Measurements from ENCODE around the gene CYB5RL.
A peak's percentile ranks its signal among the peaks of the same experiment; 100 is the strongest.
"Not testable (repeated sequence)": the region's sequence is repeated elsewhere in the genome, so short reads cannot be mapped to it uniquely, and the experiment has no call there.

CYB5RL gene

GRCh38 chr1:54199765-54200518 lies at the start of gene CYB5RL, which contains the start of gene MRPL37:
TSS of gene CYB5RL (minus strand) at chr1:54200030. CDS start at chr1:54195616, 4,414 bp downstream.
TSS of gene MRPL37 (plus strand) at chr1:54200167. CDS start at chr1:54200244, 77 bp downstream.
- peak; percentile 97 for DNase-seq (ENCODE audit: low spot score)

DNA sequence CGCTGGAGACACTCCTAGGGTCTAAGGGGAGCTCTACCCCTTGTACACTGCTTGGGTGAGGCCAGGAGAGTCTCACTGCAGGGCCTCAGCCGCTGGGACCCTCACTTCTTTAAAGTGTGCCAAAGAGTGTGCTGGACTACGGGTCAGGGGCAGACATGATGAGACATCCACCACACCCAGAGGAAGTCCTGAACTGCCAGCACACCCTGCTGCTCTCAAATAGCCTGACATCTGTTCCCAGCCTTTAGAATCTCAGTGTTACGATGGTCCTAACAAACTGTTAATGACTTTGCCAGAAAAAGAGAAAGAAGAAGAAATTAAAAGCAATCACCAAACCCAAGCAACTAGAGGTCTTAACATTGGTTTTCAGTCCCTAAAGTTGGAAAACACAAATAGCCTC lies 49.1 kb upstream of the CYB5RL start:
- no peak for DNase-seq (ENCODE audit: low spot score)

- no peak for DNase-seq (ENCODE audit: low spot score)
Observed at GRCh38 chr1:54247863-54248515, 48.2 kb upstream of the CYB5RL start.

- no peak for DNase-seq (ENCODE audit: low spot score)
Observed at GRCh38 chr1:54246116-54246721, 46.4 kb upstream of the CYB5RL start.

GRCh38 chr1:54245501-54245900 lies 45.7 kb upstream of the CYB5RL start:
- no peak for DNase-seq (ENCODE audit: low spot score)

GRCh38 chr1:54244655-54245054 lies 44.8 kb upstream of the CYB5RL start:
- no peak for DNase-seq (ENCODE audit: low spot score)

DNA sequence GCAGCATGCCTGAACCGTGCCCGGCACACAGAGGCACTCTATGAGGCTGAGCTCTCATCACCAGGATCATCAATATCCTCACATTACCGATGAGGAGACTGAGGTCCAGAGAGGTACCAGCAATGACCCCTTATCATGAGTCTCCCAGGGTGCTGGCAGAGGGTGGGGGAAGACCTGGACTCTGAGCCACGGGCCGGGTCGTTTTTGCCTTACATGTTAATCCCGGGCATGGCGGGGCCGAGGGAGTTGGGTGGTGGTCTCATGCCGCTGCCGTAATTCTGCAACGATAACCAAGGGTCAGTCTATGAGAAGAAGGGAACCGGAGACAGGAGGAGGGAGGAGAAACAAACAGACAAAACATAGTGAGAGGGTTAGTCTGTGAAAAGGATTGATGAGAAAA lies 43.2 kb upstream of the CYB5RL start:
- DNase-seq (ENCODE audit: low spot score), result no peak

GRCh38 chr1:54241364-54241763 lies 41.5 kb upstream of the CYB5RL start:
- DNase-seq (ENCODE audit: low spot score), result no peak

DNA sequence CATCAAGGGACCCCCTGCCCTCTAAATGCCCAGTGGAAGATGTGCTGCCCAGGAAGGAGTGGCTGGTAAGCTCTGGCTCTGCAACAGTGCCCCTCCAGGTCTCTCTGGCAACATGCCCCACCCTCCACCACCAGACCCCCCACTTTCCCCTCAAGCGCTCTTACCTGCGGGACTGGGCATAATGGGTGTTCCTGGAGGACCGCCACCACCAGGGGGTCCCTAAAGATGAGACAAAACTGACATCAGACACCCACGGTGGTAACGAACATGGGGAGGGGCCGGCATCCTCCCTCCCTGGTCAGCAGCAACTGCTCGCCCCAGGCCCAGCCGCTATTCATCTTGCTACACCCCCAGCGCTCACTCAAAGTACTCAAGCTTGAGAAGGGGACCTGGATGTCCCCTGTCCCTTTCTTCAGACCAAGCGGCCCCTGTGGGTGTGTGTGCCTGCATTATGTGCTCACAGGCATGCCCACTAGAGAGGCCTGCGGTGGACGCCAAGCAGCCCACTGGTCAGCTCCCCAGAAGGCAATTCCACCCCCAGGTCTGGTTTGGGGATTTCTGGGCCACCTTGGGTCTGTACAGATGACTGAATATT lies 41.0 kb upstream of the CYB5RL start:
- DNase-seq (ENCODE audit: low spot score), result no peak

GRCh38 chr1:54239631-54240031 lies 39.8 kb upstream of the CYB5RL start:
- no peak for DNase-seq (ENCODE audit: low spot score)

DNA sequence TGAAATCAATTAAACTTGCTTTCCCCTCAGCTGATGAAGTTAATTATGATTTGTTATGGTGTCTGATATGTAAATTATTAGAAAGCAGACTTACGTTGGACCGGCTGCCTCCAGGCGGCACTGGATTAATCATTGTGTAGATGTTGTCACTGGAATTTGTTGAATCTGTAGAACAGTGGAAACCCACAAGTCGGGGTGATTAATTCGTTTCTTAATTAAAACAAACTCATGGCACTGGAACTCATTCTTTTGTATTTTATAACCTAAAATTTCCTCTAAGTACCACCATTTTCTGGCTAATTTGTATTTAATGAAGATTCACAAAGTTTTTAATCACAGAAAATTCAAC lies 39.2 kb upstream of the CYB5RL start:
- DNase-seq (ENCODE audit: low spot score), result no peak

- DNase-seq (ENCODE audit: low spot score), result no peak
Observed at GRCh38 chr1:54238353-54239034, 38.7 kb upstream of the CYB5RL start.

DNA sequence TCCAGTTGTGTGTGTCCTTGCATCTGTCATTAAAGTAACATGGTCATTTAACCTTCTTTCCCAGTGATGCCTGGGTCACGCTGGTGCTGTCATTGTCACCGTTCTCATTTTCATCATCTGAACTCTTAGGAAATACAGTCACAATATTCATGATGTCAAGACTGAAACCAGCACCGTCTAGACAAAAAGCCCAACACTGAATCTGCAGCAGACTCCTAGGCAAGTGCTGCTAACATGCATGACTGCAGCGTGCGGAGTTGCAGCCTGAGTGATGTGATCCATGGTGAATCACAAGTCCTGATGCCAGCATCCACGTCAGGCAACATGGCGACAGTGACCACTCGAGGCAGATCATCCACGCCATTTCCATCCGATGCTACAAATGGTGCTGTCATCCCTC lies 37.8 kb upstream of the CYB5RL start:
- no peak for DNase-seq (ENCODE audit: low spot score)

GRCh38 chr1:54234284-54234683 lies 34.5 kb upstream of the CYB5RL start:
- no peak for DNase-seq (ENCODE audit: low spot score)

DNA sequence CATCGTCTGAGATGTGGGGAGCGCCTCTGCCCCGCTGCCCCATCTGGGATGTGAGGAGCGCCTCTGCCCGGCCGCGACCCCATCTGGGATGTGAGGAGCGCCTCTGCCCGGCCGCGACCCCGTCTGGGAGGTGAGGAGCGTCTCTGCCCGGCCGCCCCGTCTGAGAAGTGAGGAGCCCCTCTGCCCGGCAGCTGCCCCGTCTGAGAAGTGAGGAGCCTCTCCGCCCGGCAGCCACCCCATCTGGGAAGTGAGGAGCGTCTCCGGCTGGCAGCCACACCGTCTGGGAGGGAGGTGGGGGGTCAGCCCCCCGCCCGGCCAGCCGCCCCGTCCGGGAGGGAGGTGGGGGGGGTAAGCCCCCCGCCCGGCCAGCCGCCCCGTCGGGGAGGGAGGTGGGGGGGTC lies 33.4 kb upstream of the CYB5RL start:
- DNase-seq (ENCODE audit: low spot score), result not testable (repeated sequence)

GRCh38 chr1:54230507-54231339 lies 30.9 kb upstream of the CYB5RL start:
- no peak for DNase-seq (ENCODE audit: low spot score)

DNA sequence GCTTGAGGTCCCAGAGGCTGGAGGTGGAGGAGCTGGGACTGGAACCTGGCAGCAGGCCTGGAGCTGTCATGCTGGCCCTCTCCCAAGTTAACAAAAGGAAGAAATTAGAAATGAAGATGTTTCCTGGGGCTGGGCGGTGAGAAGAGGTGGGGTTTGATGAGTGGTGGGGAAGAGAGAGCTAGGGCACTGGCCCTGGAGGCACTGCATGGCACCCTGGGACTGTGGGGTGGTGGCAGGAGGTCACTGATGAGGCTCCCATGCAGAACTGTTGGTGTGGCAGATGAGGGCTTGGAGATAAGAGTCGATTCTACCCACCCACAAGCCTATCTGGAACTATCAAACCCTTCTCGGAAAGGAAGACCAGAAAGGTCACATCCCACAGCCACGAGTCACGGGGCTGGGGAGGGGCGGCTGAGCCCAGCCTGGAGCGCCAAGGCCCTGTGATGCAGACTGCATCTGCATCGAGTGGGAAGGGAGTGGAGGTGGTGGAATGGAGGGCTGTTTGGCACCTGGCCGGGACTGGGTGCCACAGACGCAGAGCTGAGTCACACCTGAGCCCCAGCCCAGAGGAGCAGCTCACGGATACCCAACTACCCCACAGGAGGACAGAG lies 29.6 kb upstream of the CYB5RL start:
- peak; percentile 92 for DNase-seq (ENCODE audit: low spot score)

DNA sequence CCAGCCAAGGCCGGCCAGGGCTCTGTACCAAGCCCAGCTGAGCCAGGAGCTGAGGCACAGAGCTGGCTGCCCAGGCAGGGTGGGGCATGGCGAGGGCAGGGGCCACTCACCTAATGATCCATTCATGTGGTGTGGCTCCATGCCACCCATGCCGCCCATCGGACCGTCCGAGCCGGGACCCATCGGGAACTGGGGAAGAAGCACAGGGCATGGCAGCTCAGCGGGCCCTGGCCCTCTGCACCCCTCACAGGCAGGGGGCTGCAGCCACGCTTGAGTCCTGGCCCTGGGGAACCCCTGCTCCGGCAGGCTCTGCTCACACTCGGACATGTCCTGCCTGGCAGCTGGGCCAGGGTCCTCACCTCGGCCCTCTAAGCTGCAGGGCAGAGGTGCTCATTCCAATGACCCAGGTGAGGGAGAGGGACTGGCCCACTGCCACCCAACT lies 28.8 kb upstream of the CYB5RL start:
- DNase-seq (ENCODE audit: low spot score), result no peak

DNA sequence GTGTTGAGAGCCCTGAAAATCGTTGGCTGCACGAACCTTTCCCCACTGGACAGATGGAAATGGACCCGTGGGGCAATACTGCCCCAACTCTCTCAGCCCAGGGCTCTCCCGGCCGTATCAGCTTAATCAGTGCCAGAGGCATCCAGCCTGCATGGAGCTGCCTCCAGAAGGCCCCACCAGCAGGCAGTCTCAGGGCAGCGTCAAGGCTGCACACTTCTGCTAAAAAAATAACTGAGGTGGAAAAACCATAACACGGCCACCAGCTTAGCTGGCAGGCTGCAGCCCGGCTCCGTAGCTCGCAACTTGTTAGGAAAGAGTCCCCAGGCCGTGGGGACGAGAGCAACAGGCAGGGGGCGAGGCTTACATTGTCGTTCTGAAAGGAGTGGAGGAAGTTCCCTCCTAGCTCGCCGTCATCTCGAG lies 28.1 kb upstream of the CYB5RL start:
- DNase-seq (ENCODE audit: low spot score), result peak; percentile 47

DNA sequence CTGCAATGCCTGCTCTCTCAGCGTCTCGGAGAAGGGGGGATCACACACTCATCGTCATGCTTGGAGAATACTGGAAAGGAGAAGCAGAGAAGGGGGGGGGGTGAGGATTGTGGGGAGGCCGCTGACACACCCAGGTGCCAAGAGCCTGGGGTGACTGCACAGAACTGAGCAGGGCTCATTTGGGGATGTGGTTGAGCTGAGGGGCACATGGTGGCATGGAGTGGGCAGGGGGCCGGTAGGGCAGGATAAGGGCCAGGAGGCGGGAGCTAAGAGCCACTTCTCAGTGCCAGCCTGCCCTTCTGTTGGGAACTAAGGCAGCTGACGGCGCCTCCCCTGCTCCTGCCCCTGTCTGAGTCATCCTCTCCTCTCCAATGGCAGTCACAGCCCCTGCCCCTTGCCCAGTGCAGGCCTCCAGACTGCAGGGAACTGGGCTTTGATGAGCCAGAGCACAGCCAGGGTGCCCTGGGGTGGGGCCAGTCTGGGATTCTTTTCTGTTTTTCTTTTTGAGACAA lies 27.3 kb upstream of the CYB5RL start:
- peak; percentile 86 for DNase-seq (ENCODE audit: low spot score)
